Measurements from ENCODE around the gene MEI1. TPM values are rescaled to one million over a fixed set of nuclear protein-coding genes. Genes with fewer than 3 reads are reported as not detected.

MEI1 gene
- total and polyA plus RNA-seq, 9 of the 15 experiments (the other 6 are each of a cell fraction or from before 2014, with no cell fraction given): 0.08 to 0.68 (median 0.18) TPM; not detected in 2

DNA sequence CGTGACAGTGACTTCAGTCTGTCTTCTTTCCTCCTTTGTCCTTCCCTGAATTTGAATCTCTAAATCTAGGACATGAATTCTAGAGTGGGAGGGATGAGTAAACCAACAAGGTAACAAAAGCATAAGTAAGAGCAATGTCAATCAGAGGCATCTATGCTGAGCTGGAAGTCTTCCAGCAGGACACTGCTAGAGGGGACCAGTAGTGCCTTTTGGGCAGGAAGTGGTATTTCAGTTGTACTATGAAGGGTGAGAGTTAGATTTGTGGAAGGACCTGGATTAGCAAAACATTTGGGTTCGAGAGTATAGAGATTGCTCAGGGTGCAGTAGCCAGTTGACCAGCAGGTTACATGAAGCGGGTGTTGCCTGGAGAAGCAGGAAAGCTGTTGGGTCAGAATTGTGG lies 40.3 kb downstream of the MEI1 start:
- Histone ChIP-seq H3K9me3 (replicated peaks; ENCODE audit: control insufficient read depth, insufficient read depth, low read depth, low read length) (no peaks in the 10 kb centered on the region), H3K36me3 (ENCODE audit: control insufficient read depth, insufficient read depth, low read length) (no peaks in the 10 kb centered on the region), H3K4me3 (no peak overlapping the region), H3K79me2 (ENCODE audit: control insufficient read depth, insufficient read depth, low read length) (no peaks in the 10 kb centered on the region), H3K9ac (ENCODE audit: insufficient read depth in 1 of 2, low read depth in 2 of 2, low read length in 2 of 2) (no peak overlapping the region), H3K27me3 (ENCODE audit: control insufficient read depth in 2 of 2, insufficient read depth in 2 of 2, low read length in 2 of 2) (peaks cover 4 to 5% of the 10 kb centered on the region in 2 experiments; a peak in 2 of 5 replicates), H3K9me1 (ENCODE audit: control insufficient read depth, insufficient read depth, low read length) (no peaks in the 10 kb centered on the region), H3K27ac (ENCODE audit: extremely low read depth, low read depth, low read length) (no peak overlapping the region), H3K4me2 (ENCODE audit: insufficient read depth, low read length) (no peak overlapping the region), H4K20me1 (replicated peaks; ENCODE audit: control insufficient read depth, insufficient read depth, low read length) (no peaks in the 10 kb centered on the region), H2AFZ (ENCODE audit: low read depth, low read length) (no peak overlapping the region), H3K4me1 (replicated peaks in 1 of 2; ENCODE audit: control insufficient read depth in 2 of 2, insufficient read depth in 2 of 2, low read length in 2 of 2) (no peaks in the 10 kb centered on the region; a peak in 1 of 5 replicates)
- ATAC-seq (no peak), DNase-seq (ENCODE audit: extremely low read depth in 1 of 4, low spot score in 3 of 4) (no peak), FAIRE-seq (no peak)
- CTCF ChIA-PET (ENCODE audit: low intra/inter-chr PET ratio): no interaction called here
- intact Hi-C loops (cut with micrococcal nuclease) (no loop called here), in situ Hi-C loops (cut with MboI) (no loop called here)
- WGBS (ENCODE audit: insufficient coverage, low coverage, missing lambda C conversion rate): 31% methylated on average over 3 of the region's 3 CpGs
- no TSS peak for BruUV-seq (replicated peaks)
- TF ChIP-seq EGR1 (conservative IDR thresholded peaks at IDR 0.05) (no peak), ZNF77 (CRISPR knock-in tag; IDR thresholded peaks at IDR 0.05) (no peak), POLR3G (IDR thresholded peaks at IDR 0.05; ENCODE audit: extremely low read depth, insufficient read length, insufficient replicate concordance) (no peak), ZNF408 (CRISPR knock-in tag; IDR thresholded peaks at IDR 0.05; ENCODE audit: low read depth) (no peak), CHD1 (IDR thresholded peaks at IDR 0.05; ENCODE audit: low read length) (no peak), ZNF23 (CRISPR knock-in tag; IDR thresholded peaks at IDR 0.05) (no peak)
- TF ChIP-seq, protein P1, sequence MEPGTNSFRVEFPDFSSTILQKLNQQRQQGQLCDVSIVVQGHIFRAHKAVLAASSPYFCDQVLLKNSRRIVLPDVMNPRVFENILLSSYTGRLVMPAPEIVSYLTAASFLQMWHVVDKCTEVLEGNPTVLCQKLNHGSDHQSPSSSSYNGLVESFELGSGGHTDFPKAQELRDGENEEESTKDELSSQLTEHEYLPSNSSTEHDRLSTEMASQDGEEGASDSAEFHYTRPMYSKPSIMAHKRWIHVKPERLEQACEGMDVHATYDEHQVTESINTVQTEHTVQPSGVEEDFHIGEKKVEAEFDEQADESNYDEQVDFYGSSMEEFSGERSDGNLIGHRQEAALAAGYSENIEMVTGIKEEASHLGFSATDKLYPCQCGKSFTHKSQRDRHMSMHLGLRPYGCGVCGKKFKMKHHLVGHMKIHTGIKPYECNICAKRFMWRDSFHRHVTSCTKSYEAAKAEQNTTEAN (CRISPR knock-in tag; IDR thresholded peaks at IDR 0.05): no peak
- POLR2A ChIA-PET: interaction anchor here (0.5 to 1.4 kb wide), 3 partner anchors 13 to 93 kb away, joined by 3 to 4 read pairs (median 3); partner anchors contain the start of gene SREBF2

Data from K562 (cell line).